ENCODE measurements around the gene TMEM183A.

Gene TMEM183A

DNA sequence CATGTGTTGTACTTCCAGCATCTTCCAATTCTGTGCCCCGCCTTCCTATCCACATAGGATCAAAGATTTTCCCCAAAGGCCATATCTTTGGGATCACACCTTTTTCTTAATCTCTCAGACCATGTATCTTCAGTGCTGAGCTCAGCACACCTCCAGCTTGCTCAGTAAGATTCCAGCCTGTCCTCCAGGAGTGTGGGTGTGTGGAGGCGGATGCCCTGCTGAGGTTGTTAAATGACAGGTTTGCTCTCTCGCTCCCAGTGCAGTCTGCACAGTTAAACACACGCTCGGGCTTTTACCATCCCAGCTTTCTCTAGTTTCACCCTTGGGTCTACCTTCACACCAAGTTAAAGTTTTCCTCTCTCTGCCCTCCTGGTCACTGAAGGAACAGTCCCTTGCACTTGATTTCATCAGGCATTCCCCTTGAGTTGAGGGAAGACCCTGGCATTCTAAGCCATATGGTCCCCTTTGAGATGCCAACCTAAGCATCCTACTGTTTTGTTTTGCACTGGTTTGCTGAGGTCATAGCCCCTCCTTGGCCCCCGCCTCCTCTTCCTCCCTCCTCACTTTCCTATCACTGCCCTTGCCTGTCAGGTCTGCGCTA is 64.9 kb downstream of the TMEM183A start:
- H3K9ac ChIP-seq (ENCODE audit: low read length), result no peak overlapping the region
- no peaks in the 10 kb centered on the region for H3K79me2 ChIP-seq (ENCODE audit: low read length)
- DNase-seq, result no peak
- H3K9me2 ChIP-seq (replicated peaks; ENCODE audit: insufficient read depth, low read length), result no peaks in the 10 kb centered on the region
- H3K4me3 ChIP-seq (ENCODE audit: low read length), result no peak overlapping the region
- H3K4me2 ChIP-seq (ENCODE audit: low read depth, low read length), result no peak overlapping the region
- H3K27me3 ChIP-seq (replicated peaks; ENCODE audit: insufficient read depth, low read length), result no peaks in the 10 kb centered on the region
- H3K9me3 ChIP-seq (replicated peaks; ENCODE audit: insufficient read depth, low read length), result no peaks in the 10 kb centered on the region
- H3K36me3 ChIP-seq (replicated peaks; ENCODE audit: insufficient read depth, low read length), result no peaks in the 10 kb centered on the region
- H4K20me1 ChIP-seq (ENCODE audit: insufficient read depth, low read length), result no peaks in the 10 kb centered on the region
- peaks cover 19% of the 10 kb centered on the region for H3K4me1 ChIP-seq (ENCODE audit: low read length)
- H2AFZ ChIP-seq (ENCODE audit: low read length), result no peak overlapping the region
- 0 out of 2 replicates have a peak, but pooled peaks cover 2% of the 10 kb centered on the region for H3F3A ChIP-seq (ENCODE audit: insufficient read depth, low read length)
- no peak for TF ChIP-seq EZH2phosphoT487 (IDR thresholded peaks at IDR 0.05; ENCODE audit: low read length)
- TF ChIP-seq, protein P1, sequence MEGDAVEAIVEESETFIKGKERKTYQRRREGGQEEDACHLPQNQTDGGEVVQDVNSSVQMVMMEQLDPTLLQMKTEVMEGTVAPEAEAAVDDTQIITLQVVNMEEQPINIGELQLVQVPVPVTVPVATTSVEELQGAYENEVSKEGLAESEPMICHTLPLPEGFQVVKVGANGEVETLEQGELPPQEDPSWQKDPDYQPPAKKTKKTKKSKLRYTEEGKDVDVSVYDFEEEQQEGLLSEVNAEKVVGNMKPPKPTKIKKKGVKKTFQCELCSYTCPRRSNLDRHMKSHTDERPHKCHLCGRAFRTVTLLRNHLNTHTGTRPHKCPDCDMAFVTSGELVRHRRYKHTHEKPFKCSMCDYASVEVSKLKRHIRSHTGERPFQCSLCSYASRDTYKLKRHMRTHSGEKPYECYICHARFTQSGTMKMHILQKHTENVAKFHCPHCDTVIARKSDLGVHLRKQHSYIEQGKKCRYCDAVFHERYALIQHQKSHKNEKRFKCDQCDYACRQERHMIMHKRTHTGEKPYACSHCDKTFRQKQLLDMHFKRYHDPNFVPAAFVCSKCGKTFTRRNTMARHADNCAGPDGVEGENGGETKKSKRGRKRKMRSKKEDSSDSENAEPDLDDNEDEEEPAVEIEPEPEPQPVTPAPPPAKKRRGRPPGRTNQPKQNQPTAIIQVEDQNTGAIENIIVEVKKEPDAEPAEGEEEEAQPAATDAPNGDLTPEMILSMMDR (IDR thresholded peaks at IDR 0.05; ENCODE audit: low read length), result no peak
- TF ChIP-seq EZH2 (optimal IDR thresholded peaks at IDR 0.05; ENCODE audit: low read depth, low read length), result no peak
- no peak overlapping the region for H3K27ac ChIP-seq (ENCODE audit: low read length)

GRCh38 chr1:203072911-203073310 is 65.7 kb downstream of the TMEM183A start:
- Histone ChIP-seq H4K20me1 (ENCODE audit: insufficient read depth, low read length) (no peaks in the 10 kb centered on the region), H3K4me3 (ENCODE audit: low read length) (no peak overlapping the region), H3K79me2 (ENCODE audit: low read length) (no peaks in the 10 kb centered on the region), H3K9me3 (replicated peaks; ENCODE audit: insufficient read depth, low read length) (no peaks in the 10 kb centered on the region), H2AFZ (ENCODE audit: low read length) (no peak overlapping the region), H3K9me2 (replicated peaks; ENCODE audit: insufficient read depth, low read length) (no peaks in the 10 kb centered on the region), H3K9ac (ENCODE audit: low read length) (no peak overlapping the region), H3F3A (ENCODE audit: insufficient read depth, low read length) (0 out of 2 replicates have a peak, but pooled peaks cover 2% of the 10 kb centered on the region), H3K4me2 (ENCODE audit: low read depth, low read length) (no peak overlapping the region), H3K27ac (ENCODE audit: low read length) (no peak overlapping the region), H3K4me1 (ENCODE audit: low read length) (peaks cover 19% of the 10 kb centered on the region), H3K27me3 (replicated peaks; ENCODE audit: insufficient read depth, low read length) (no peaks in the 10 kb centered on the region), H3K36me3 (replicated peaks; ENCODE audit: insufficient read depth, low read length) (no peaks in the 10 kb centered on the region)
- no peak for DNase-seq
- TF ChIP-seq EZH2phosphoT487 (IDR thresholded peaks at IDR 0.05; ENCODE audit: low read length), result no peak
- TF ChIP-seq, protein P1 (IDR thresholded peaks at IDR 0.05; ENCODE audit: low read length), result no peak
- no peak for TF ChIP-seq EZH2 (optimal IDR thresholded peaks at IDR 0.05; ENCODE audit: low read depth, low read length)

- no peaks in the 10 kb centered on the region for H3K36me3 ChIP-seq (replicated peaks; ENCODE audit: insufficient read depth, low read length)
- no peaks in the 10 kb centered on the region for H3K27me3 ChIP-seq (replicated peaks; ENCODE audit: insufficient read depth, low read length)
- no peak overlapping the region for H3K4me3 ChIP-seq (ENCODE audit: low read length)
Observed at GRCh38 chr1:203073469-203073868, 66.3 kb downstream of the TMEM183A start.

More at GRCh38 chr1:203073469-203073868, 66.3 kb downstream of the TMEM183A start:
- Histone ChIP-seq H3K9ac (ENCODE audit: low read length) (no peak overlapping the region), H3K4me2 (ENCODE audit: low read depth, low read length) (no peak overlapping the region), H3K4me1 (ENCODE audit: low read length) (peaks cover 16% of the 10 kb centered on the region), H3K79me2 (ENCODE audit: low read length) (no peaks in the 10 kb centered on the region), H3K9me3 (replicated peaks; ENCODE audit: insufficient read depth, low read length) (no peaks in the 10 kb centered on the region), H4K20me1 (ENCODE audit: insufficient read depth, low read length) (no peaks in the 10 kb centered on the region), H3K27ac (ENCODE audit: low read length) (no peak overlapping the region), H3K9me2 (replicated peaks; ENCODE audit: insufficient read depth, low read length) (no peaks in the 10 kb centered on the region), H2AFZ (ENCODE audit: low read length) (no peak overlapping the region), H3F3A (ENCODE audit: insufficient read depth, low read length) (0 out of 2 replicates have a peak, but pooled peaks cover 2% of the 10 kb centered on the region)
- TF ChIP-seq, protein P1 (IDR thresholded peaks at IDR 0.05; ENCODE audit: low read length), result no peak
- TF ChIP-seq EZH2 (optimal IDR thresholded peaks at IDR 0.05; ENCODE audit: low read depth, low read length) (no peak), EZH2phosphoT487 (IDR thresholded peaks at IDR 0.05; ENCODE audit: low read length) (no peak)
- DNase-seq, result no peak

Measured in MM.1S (cell line).